Heart left ventricle (tissue), 16 donors: ENCODE measurements around the gene ALG8. TPM values are rescaled to one million over a fixed set of nuclear protein-coding genes. Genes with fewer than 3 reads are reported as not detected.
A peak's percentile ranks its signal among the peaks of the same experiment; 100 is the strongest.

ENCODE experiments used
- ATAC-seq, 4 donors: fragments of 200-7000 bp; cut with Tn5 transposase; one replicate each; pipeline ENCODE4 v1.9.1; 2020 to 2022; ENCODE audit warnings: moderate library complexity in 4 of 4, mild to moderate bottlenecking in 3 of 4, moderate number of reproducible peaks in 1 of 4
- DNase-seq, 5 donors: peaks; one replicate each; pipeline ENCODE4 v3.0.0-alpha.2; 2020
- H3K27ac ChIP-seq, 12 donors: fragments of 200-600 bp; sonication (generic) in 4 of 12; one replicate each; pipeline versions ENCODE4 v1.5.0 to v1.8.0; 2016 to 2022; ENCODE audit warnings: mild to moderate bottlenecking in 2 of 12
- H3K27me3 ChIP-seq, 9 donors: fragments of 200-600 bp; sonication (generic) in 2 of 9; one replicate each; pipeline versions ENCODE4 v1.5.1 to v1.8.0; 2016 to 2022; ENCODE audit warnings: mild to moderate bottlenecking in 3 of 9
- H3K36me3 ChIP-seq, 9 donors: fragments of 200-600 bp; sonication (generic) in 2 of 9; one replicate each; pipeline versions ENCODE4 v1.5.0 to v1.8.0; 2018 to 2022; ENCODE audit warnings: mild to moderate bottlenecking in 2 of 9
- H3K4me1 ChIP-seq, 12 donors: fragments of 200-600 bp; sonication (generic) in 4 of 12; one replicate each; pipeline versions ENCODE4 v1.5.0 to v1.8.0; 2016 to 2022; ENCODE audit warnings: mild to moderate bottlenecking in 3 of 12
- H3K4me3 ChIP-seq, 12 donors: fragments of 200-600 bp; sonication (generic) in 4 of 12; one replicate each; pipeline versions ENCODE4 v1.5.0 to v1.8.0; 2017 to 2022; ENCODE audit warnings: mild to moderate bottlenecking in 9 of 12, moderate library complexity in 4 of 12
- H3K9me3 ChIP-seq, 12 donors: fragments of 200-600 bp; sonication (generic) in 4 of 12; one replicate each; pipeline versions ENCODE4 v1.5.0 to v1.8.0; 2016 to 2022; ENCODE audit warnings: mild to moderate bottlenecking in 1 of 12
- CTCF ChIP-seq, 12 donors: fragments of 200-600 bp; sonication (generic) in 4 of 12; IDR thresholded peaks; one replicate each; pipeline versions ENCODE4 v1.5.0 to v1.8.0; 2018 to 2022; ENCODE audit warnings: antibody characterized with exemption in 12 of 12, mild to moderate bottlenecking in 5 of 12
- POLR2A ChIP-seq, 2 donors: fragments of 450-650 bp; IDR thresholded peaks; one replicate each; pipeline ENCODE4 v1.6.1; 2017; ENCODE audit warnings: antibody characterized with exemption in 2 of 2, mild to moderate bottlenecking in 2 of 2, moderate library complexity in 2 of 2
- WGBS, 4 donors: extraction: QIAGEN DNeasy Blood & Tissue Kit in 2 of 4; methylation state at CpG; one replicate each; pipeline versions ENCODE4 v1.1.5 to v1.1.7; 2013 to 2018; 5-methylcytosine and 5-hydroxymethylcytosine counted together
- intact Hi-C, 10 donors: fragments of 100-400 bp; cut with DNase I; formaldehyde crosslinking; loops; one replicate each; pipeline versions ENCODE4 v1.11.1 to v1.14.2; 2022
- long read RNA-seq, 3 donors: library from polyadenylated mRNA; unstranded; transcript quantifications; one replicate each; pipeline ENCODE4 v2.0.0, GENCODE V29; 2020 to 2021
- polyA plus RNA-seq, 2 donors: library from polyadenylated mRNA; stranded (reverse); fragments of 200-250 nt; gene quantifications; one replicate each; pipeline ENCODE4 v1.2.3, GENCODE V29; 2013
- total RNA-seq, 9 donors: library from RNA; depleted of rRNA in 2 of 9; stranded (reverse); fragments of >200 nt in 2 of 9; fragmentation: NEBNext Ultra II Directional in 3 of 9; extraction: Animal tissue kit (Norgen Biotek cat#: 25700) in 3 of 9; gene quantifications; one replicate each; pipeline versions ENCODE4 v1.1.0 to v1.2.4, GENCODE V29; 2016 to 2023
- donor health status: ischemic (EF 13 %, LVEDD 7.1; RV severe dilation, severe dysfunction).
- donor health status: healthy with polysubstance abuse.
- donor health status: DM: no; HTN: yes; CAD: no.
- donor health status: DM: no; HTN: no; CAD: no.
- donor health status: ischemic (EF 25% LVEDD 6.9; RV normal size, moderate dysfunction).
- donor health status: ischemic (EF 25% LVEDD 5.7; RV mildly dilated, moderate dysfunction).
- donor health status: healthy.
- donor health status: DM: yes; HTN: yes; CAD: no.
- donor health status: ischemic (EF 35%, LVEDD 5.7; RV mildly dilated, moderate dysfunction).
- donor health status: nonischemic (EF 11% LVEDD 7.7; RV severe dilation, severe dysfunction).
- donor health status: DM: yes; HTN: yes; CAD: no.
- donor health status: PGD.
- donor health status: ischemic (EF 29% LVEDD 5.4; RV normal size, mild dysfunction).
- donor health status: nonischemic (EF 23%, LVEDD 6.1; RV moderate dilation, normal function).

Gene ALG8
- total RNA-seq (10 to 100 TPM; 14.1 to 24.6 (median 17.7) TPM), polyA plus RNA-seq (10 to 100 TPM; 19.0 to 39.5 TPM)
- long read RNA-seq, donor 1, transcript ALG8-201 (13 exons, 1,675 nt) = major isoform, 11 of 17 reads
- long read RNA-seq, donor 1, partial matches to known transcripts = 0 of 17 reads
- long read RNA-seq, donor 1, other reads (novel, unspliced or antisense) = 4 of 17 reads
- long read RNA-seq, donor 2, transcript ALG8-201 (13 exons, 1,675 nt) = major isoform, 60 of 75 reads
- long read RNA-seq, donor 2, partial matches to known transcripts = 0 of 75 reads
- long read RNA-seq, donor 2, other reads (novel, unspliced or antisense) = 12 of 75 reads
- long read RNA-seq, donor 3, transcript ALG8-201 (13 exons, 1,675 nt) = major isoform, 11 of 13 reads
- long read RNA-seq, donor 3, partial matches to known transcripts = 0 of 13 reads
- long read RNA-seq, donor 3, other reads (novel, unspliced or antisense) = 1 of 13 reads

- H3K4me1 ChIP-seq = peaks cover 0 to 28% (median 14%) of the 10 kb centered on the region in 12 donors
- H3K27me3 ChIP-seq = no peaks in the 10 kb centered on the region
- DNase-seq (peak; percentile 95 to 98 (median 96)), ATAC-seq (peak; percentile 97 to 99 (median 99))
- intact Hi-C loops = loop anchor here (2.0 to 10.0 kb wide), 8 partner anchors 48 to 425 kb away; partner anchors contain the start of genes KCTD21 (in 5 of the 10), USP35 (in 5 of the 10) and GAB2 (in 2 of the 10)
- peaks cover 0 to 13% (median 0%) of the 10 kb centered on the region in 9 donors for H3K36me3 ChIP-seq
- peak within 1 kb of the TSS; percentile 20 to 79 (median 74) for H3K27ac ChIP-seq
- H3K4me3 ChIP-seq = peak within 1 kb of the TSS; percentile 47 to 88 (median 73)
- TF ChIP-seq POLR2A (IDR thresholded peaks at IDR 0.05) (peak in 1 of 2 donors; percentile 59), CTCF (IDR thresholded peaks at IDR 0.05) (no peak)
- no peaks in the 10 kb centered on the region for H3K9me3 ChIP-seq
- 1 to 5% (median 3%) methylated on average over 40 to 52 of the region's 52 CpGs for WGBS, 4 donors
Observed at GRCh38 chr11:78139422-78140391, at the start of gene ALG8. TSS of gene ALG8 (minus strand) at chr11:78139626. CDS start at chr11:78139588, 38 bp downstream.

GRCh38 chr11:78188286-78189173 is 49.1 kb upstream of the ALG8 start, which contains the start of the genes KCTD21 and USP35:
TSS of gene KCTD21 (minus strand) at chr11:78188626. CDS start at chr11:78174554, 14,072 bp downstream.
TSS of gene USP35 (plus strand) at chr11:78188919. CDS start at chr11:78196246, 7,327 bp downstream.
- DNase-seq (peak; percentile 97 to 99 (median 99)), ATAC-seq (peak; percentile 97 to 98 (median 98))
- Histone ChIP-seq H3K27ac (peak within 1 kb of the TSS in 11 of 12 donors; percentile 82 to 95 (median 89)), H3K4me3 (peak within 1 kb of the TSS; percentile 71 to 96 (median 88)), H3K27me3 (no peaks in the 10 kb centered on the region), H3K36me3 (peaks cover 0 to 15% (median 0%) of the 10 kb centered on the region in 9 donors), H3K4me1 (peaks cover 2 to 53% (median 37%) of the 10 kb centered on the region in 12 donors), H3K9me3 (no peaks in the 10 kb centered on the region)
- intact Hi-C loops = loop anchor here in 7 of 10 donors (1.0 to 10.0 kb wide), 8 partner anchors 19 to 229 kb away; partner anchors contain the start of genes ALG8 (in 4 of the 7), GAB2 (in 1 of the 7) and NDUFC2 (in 1 of the 7)
- WGBS, 4 donors = 0 to 1% (median 1%) methylated on average over 28 to 74 of the region's 74 CpGs
- peak in 1 of 2 donors; percentile 83 for TF ChIP-seq POLR2A (IDR thresholded peaks at IDR 0.05)
- no peak for TF ChIP-seq CTCF (IDR thresholded peaks at IDR 0.05)
